Stimulated activated CD8-positive, alpha-beta memory T cell treated with anti-CD3 and anti-CD28 coated beads, Interleukin-15, amount 100 ng/mL, for 1 hour (primary cell): Measurements from ENCODE around the gene LRRC47.
"Not testable (repeated sequence)": the region's sequence is repeated elsewhere in the genome, so short reads cannot be mapped to it uniquely, and the experiment has no call there.

Experiments
- DNase-seq: peaks from one replicate; pipeline ENCODE4 v3.0.0-alpha.2; 2020; ENCODE audit warnings: low read depth

Gene LRRC47

GRCh38 chr1:3814771-3815561, 18.7 kb upstream of the LRRC47 start:
- DNase-seq = no peak

DNA sequence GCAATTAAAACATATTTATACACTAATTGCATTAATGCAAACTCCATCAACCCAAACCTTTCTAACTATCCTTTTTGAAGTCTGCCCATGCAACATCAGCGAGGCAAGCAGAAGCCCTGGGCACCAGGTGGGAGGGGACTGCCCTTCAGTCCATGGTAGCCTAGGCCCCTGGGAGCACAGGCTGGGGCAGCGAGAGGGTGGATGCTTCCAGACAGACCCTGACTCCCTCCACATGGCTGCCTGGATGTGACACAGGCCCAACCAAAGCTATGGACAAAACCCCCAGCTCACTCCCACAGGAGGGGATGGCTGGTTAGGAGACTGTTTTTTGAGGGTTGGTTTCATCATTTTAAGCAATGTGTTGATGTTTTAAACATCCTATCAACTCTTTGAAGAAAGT, 17.8 kb upstream of the LRRC47 start:
- no peak for DNase-seq

GRCh38 chr1:3811595-3811911, 15.3 kb upstream of the LRRC47 start:
- DNase-seq = no peak

GRCh38 chr1:3810149-3810761, 14.0 kb upstream of the LRRC47 start:
- DNase-seq = not testable (repeated sequence)

DNA sequence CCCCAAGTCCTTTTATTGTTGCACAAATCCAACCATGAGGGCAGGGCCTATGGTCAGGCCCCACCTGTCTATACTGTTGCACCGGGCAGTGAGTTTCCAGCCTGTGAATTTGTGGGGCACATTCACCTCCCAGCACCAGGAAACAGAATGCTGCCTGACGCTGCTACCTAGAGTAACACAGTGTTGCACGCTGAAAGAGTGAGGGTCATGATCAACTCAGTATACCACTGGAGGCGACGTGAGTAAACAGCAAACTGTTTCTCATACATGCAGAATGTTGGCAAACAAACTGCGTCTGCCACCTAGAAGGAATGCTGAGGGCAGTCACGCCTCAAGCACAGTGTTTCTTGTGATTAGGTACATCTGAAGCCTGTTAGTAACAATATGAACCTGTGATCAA, 13.4 kb upstream of the LRRC47 start:
- no peak for DNase-seq

- DNase-seq = no peak
Observed at GRCh38 chr1:3807769-3808168, 11.5 kb upstream of the LRRC47 start.

- no peak for DNase-seq
Observed at GRCh38 chr1:3805038-3805437, 8.7 kb upstream of the LRRC47 start.

GRCh38 chr1:3804627-3804944, 8.3 kb upstream of the LRRC47 start:
- not testable (repeated sequence) for DNase-seq

- DNase-seq = no peak
Observed at GRCh38 chr1:3803905-3804626, 7.8 kb upstream of the LRRC47 start.

GRCh38 chr1:3800795-3801194, 4.5 kb upstream of the LRRC47 start:
- DNase-seq = not testable (repeated sequence)

- no peak for DNase-seq
Observed at GRCh38 chr1:3799976-3800685, 3.8 kb upstream of the LRRC47 start.

GRCh38 chr1:3795453-3796214, 664 bp downstream of the LRRC47 start:
- DNase-seq = no peak

DNA sequence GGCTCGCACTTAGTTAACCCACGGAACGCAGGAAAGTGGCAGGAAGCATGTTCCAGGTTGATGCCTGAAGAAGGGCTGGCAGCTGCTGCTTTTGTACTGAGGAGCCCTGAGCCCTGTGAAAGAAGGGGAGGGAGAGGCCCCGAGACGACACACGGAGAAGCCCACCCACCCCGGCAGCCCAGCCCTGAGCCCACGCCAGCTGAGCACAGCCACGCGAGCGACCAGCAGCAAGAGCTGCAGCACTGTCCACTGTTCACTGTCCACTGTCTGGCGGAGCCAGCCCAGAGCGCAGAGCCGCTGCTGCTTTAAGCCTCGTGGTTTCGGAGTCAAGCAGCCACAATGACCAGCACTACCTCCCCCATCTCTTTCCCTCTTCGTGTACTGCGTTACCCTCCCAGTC, 5.3 kb downstream of the LRRC47 start:
- DNase-seq = no peak

GRCh38 chr1:3790500-3790923, 5.8 kb downstream of the LRRC47 start:
- DNase-seq = no peak

DNA sequence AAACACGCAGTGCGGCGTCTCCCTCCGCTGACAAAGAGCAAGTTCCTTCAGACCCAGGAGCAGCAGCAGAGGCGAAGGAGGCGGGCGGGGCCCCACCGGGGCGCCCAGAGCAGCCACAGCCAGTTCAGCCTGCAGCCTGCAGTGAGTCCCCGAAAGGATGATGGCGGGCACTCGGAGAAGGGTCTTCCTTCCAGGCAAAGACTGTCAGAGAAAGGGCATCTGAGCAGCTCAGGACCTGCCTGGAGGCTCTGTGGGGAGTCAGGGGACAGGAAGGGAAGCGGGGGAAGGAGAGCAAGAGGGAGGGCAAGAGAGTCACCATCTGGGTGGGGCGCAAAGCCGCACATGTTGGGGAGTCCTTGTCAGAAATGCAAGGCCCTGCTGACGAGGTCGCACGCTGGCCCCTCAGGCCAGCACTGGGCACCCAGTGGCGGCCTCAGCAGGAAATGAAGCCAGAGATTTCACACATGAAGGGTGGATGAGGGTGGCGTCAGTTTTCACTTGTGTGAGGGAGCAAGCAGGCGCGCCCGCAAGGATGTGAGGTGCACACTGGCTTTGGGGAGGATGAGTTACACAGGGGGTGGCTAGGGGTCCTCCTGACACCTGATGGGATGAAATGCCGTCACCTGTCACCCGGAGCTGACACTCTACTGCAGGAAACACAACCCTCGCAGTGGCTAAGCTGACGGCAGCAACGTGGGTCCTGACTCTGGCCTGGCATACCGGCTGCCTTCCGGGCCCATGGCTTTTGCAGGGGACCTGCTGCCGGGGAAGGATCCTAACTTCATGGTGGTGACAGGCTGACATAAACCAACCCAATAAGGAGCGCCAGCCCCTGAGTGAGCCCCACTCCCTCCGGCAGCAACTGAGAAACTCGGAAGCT, 6.6 kb downstream of the LRRC47 start:
- DNase-seq = no peak

- DNase-seq = no peak
Observed at GRCh38 chr1:3788756-3789420, 7.4 kb downstream of the LRRC47 start.

DNA sequence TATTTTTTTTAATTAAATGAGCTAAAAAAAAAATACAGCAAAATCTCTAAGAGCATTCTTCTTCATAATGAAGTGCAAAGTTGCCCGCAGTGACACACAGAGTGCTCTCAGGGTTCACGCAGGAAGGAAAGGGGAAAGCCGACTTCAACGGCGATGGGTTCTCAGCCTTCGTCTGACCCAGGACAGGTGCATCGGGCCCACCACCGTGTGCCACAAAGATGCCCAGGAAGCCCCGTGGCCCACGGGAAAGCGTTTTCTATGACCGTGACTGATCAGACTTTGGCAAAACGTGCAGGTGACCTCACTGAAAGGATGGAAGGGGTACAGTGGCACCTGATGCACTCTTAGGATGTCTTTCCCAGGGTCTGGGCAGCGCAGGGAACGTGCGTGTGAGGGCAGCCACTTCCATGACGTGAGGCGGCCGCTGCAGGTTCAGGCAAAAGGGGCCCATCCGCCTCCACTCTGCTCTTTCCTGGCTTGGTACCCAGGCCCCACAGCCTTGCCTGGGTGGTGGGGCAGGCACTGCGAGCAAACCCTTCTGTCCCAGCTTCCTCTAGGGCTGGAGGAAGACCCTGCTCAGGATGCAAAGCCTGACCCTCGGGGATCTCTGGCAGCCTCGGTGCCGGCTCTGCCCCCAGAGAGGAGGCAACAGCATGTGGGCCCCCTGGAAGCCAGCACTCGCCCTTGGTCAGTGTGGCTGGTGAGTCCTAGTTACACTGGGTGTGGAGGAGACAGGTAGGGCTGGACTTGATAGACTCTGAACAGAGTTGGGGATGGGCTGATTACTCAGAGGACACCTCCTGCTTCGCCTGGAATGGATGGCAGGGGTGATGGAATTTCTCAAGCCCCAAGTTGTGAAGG, 8.3 kb downstream of the LRRC47 start:
- no peak for DNase-seq

DNA sequence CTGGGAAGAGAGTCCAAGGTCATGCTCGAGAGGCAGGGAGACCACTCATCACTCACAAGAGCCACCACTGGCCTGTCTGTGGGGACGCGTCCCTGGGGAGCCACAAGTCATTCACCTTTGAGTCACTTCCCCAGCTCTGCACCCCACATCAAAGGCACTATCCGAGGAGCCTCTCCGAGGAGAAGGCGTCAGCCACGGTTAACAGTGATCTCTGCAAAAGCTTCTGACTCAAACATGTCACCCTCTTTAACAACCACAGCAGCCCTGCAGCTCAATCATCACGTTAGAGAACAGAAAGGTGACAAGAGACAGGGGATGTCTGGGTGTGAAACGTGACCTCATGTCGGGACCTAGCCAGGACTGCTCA, 9.0 kb downstream of the LRRC47 start:
- no peak for DNase-seq
